ENCODE measurements around the gene SDC3.

DNA sequence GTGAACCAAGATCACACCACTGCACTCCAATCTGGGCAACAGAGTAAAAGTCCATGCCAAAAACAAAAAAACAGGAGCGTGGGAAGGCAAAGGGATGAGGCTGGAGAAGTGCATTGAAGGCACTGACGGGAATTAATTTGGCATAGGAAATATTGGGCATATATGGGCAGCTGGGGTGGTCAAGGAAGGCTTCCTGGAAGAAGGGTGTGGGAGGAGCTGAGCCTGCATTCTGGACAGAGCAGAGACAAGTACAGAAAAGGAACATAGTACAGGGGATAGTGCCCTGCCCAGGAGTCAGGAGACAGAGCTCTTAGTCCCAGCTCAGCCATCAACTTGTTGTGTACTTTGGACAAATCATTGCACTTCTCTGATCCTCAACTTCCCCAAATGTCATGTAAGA lies 11.7 kb downstream of the SDC3 start:
- TF ChIP-seq, protein P1, sequence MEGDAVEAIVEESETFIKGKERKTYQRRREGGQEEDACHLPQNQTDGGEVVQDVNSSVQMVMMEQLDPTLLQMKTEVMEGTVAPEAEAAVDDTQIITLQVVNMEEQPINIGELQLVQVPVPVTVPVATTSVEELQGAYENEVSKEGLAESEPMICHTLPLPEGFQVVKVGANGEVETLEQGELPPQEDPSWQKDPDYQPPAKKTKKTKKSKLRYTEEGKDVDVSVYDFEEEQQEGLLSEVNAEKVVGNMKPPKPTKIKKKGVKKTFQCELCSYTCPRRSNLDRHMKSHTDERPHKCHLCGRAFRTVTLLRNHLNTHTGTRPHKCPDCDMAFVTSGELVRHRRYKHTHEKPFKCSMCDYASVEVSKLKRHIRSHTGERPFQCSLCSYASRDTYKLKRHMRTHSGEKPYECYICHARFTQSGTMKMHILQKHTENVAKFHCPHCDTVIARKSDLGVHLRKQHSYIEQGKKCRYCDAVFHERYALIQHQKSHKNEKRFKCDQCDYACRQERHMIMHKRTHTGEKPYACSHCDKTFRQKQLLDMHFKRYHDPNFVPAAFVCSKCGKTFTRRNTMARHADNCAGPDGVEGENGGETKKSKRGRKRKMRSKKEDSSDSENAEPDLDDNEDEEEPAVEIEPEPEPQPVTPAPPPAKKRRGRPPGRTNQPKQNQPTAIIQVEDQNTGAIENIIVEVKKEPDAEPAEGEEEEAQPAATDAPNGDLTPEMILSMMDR (IDR thresholded peaks at IDR 0.05; ENCODE audit: insufficient read depth, low read length) = no peak
- TF ChIP-seq GABPA (IDR thresholded peaks at IDR 0.05; ENCODE audit: low read depth) (no peak), POLR2AphosphoS5 (IDR thresholded peaks at IDR 0.05; ENCODE audit: low read depth) (no peak)
- TF ChIP-seq, protein P2, sequence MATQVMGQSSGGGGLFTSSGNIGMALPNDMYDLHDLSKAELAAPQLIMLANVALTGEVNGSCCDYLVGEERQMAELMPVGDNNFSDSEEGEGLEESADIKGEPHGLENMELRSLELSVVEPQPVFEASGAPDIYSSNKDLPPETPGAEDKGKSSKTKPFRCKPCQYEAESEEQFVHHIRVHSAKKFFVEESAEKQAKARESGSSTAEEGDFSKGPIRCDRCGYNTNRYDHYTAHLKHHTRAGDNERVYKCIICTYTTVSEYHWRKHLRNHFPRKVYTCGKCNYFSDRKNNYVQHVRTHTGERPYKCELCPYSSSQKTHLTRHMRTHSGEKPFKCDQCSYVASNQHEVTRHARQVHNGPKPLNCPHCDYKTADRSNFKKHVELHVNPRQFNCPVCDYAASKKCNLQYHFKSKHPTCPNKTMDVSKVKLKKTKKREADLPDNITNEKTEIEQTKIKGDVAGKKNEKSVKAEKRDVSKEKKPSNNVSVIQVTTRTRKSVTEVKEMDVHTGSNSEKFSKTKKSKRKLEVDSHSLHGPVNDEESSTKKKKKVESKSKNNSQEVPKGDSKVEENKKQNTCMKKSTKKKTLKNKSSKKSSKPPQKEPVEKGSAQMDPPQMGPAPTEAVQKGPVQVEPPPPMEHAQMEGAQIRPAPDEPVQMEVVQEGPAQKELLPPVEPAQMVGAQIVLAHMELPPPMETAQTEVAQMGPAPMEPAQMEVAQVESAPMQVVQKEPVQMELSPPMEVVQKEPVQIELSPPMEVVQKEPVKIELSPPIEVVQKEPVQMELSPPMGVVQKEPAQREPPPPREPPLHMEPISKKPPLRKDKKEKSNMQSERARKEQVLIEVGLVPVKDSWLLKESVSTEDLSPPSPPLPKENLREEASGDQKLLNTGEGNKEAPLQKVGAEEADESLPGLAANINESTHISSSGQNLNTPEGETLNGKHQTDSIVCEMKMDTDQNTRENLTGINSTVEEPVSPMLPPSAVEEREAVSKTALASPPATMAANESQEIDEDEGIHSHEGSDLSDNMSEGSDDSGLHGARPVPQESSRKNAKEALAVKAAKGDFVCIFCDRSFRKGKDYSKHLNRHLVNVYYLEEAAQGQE (IDR thresholded peaks at IDR 0.05; ENCODE audit: insufficient replicate concordance, low read depth) = no peak

All from HL-60 (cell line).